Measurements from ENCODE around the gene GRWD1.

Gene GRWD1

GRCh38 chr19:48469289-48469881 lies 23.6 kb downstream of the GRWD1 start, which contains the start of gene CYTH2:
TSS of gene CYTH2 (plus strand) at chr19:48469369. CDS start at chr19:48469508, 139 bp downstream.
- Histone ChIP-seq H3K9me3 (ENCODE audit: low read length) (no peaks in the 10 kb centered on the region), H3K9me2 (ENCODE audit: low read depth, low read length) (no peaks in the 10 kb centered on the region), H3K4me3 (ENCODE audit: low read depth, low read length, poor library complexity, severe bottlenecking) (peak within 1 kb of the TSS; percentile 80), H3K4me1 (ENCODE audit: insufficient read depth, low read length, severe bottlenecking) (peaks cover 12% of the 10 kb centered on the region), H4K20me1 (ENCODE audit: insufficient read depth, low read length) (no peaks in the 10 kb centered on the region), H3K4me2 (ENCODE audit: low read length) (peak within 1 kb of the TSS; percentile 66), H3K79me2 (ENCODE audit: insufficient read depth, low read length) (no peaks in the 10 kb centered on the region), H3K9ac (ENCODE audit: low read length) (peak within 1 kb of the TSS; percentile 84), H3F3A (ENCODE audit: insufficient read depth, low read length) (no peaks in the 10 kb centered on the region), H2AFZ (ENCODE audit: low read length) (no peak within 1 kb of the TSS; the same call in 1 of the 2 replicates), H3K27ac (ENCODE audit: low read depth, low read length, poor library complexity, severe bottlenecking) (peak within 1 kb of the TSS; percentile 66), H3K36me3 (ENCODE audit: insufficient read depth, low read length) (peaks cover 32% of the 10 kb centered on the region; the same call in 1 of the 2 replicates), H3K27me3 (ENCODE audit: insufficient read depth, low read length) (no peaks in the 10 kb centered on the region)
- TF ChIP-seq CTCF (IDR thresholded peaks at IDR 0.05; ENCODE audit: low read length) (no peak), EZH2 (IDR thresholded peaks at IDR 0.05; ENCODE audit: borderline replicate concordance, low read length) (no peak)

GRCh38 chr19:48469934-48470680 lies 24.3 kb downstream of the GRWD1 start:
- Histone ChIP-seq H3K4me3 (ENCODE audit: low read depth, low read length, poor library complexity, severe bottlenecking) (peak overlapping the region; percentile 80), H3K27me3 (ENCODE audit: insufficient read depth, low read length) (no peaks in the 10 kb centered on the region), H3K4me1 (ENCODE audit: insufficient read depth, low read length, severe bottlenecking) (peaks cover 12% of the 10 kb centered on the region), H2AFZ (ENCODE audit: low read length) (no peak overlapping the region), H3K36me3 (ENCODE audit: insufficient read depth, low read length) (peaks cover 39% of the 10 kb centered on the region), H3F3A (ENCODE audit: insufficient read depth, low read length) (no peaks in the 10 kb centered on the region), H3K79me2 (ENCODE audit: insufficient read depth, low read length) (no peaks in the 10 kb centered on the region), H3K9me2 (ENCODE audit: low read depth, low read length) (no peaks in the 10 kb centered on the region), H3K27ac (ENCODE audit: low read depth, low read length, poor library complexity, severe bottlenecking) (peak overlapping the region; percentile 29), H3K4me2 (ENCODE audit: low read length) (peak overlapping the region; percentile 58), H3K9ac (ENCODE audit: low read length) (peak overlapping the region; percentile 84), H4K20me1 (ENCODE audit: insufficient read depth, low read length) (no peaks in the 10 kb centered on the region), H3K9me3 (ENCODE audit: low read length) (no peaks in the 10 kb centered on the region)
- no peak for TF ChIP-seq CTCF (IDR thresholded peaks at IDR 0.05; ENCODE audit: low read length)
- no peak for TF ChIP-seq EZH2 (IDR thresholded peaks at IDR 0.05; ENCODE audit: borderline replicate concordance, low read length)

- no peaks in the 10 kb centered on the region for H3K9me3 ChIP-seq (ENCODE audit: low read length)
- H3K79me2 ChIP-seq (ENCODE audit: insufficient read depth, low read length): no peaks in the 10 kb centered on the region
- H3K9me2 ChIP-seq (ENCODE audit: low read depth, low read length): no peaks in the 10 kb centered on the region
- no peak overlapping the region for H3K27ac ChIP-seq (ENCODE audit: low read depth, low read length, poor library complexity, severe bottlenecking)
- TF ChIP-seq EZH2 (IDR thresholded peaks at IDR 0.05; ENCODE audit: borderline replicate concordance, low read length): no peak
- TF ChIP-seq CTCF (IDR thresholded peaks at IDR 0.05; ENCODE audit: low read length): no peak
- H3K27me3 ChIP-seq (ENCODE audit: insufficient read depth, low read length): no peaks in the 10 kb centered on the region
- peaks cover 12% of the 10 kb centered on the region for H3K4me1 ChIP-seq (ENCODE audit: insufficient read depth, low read length, severe bottlenecking)
- H3K4me2 ChIP-seq (ENCODE audit: low read length): no peak overlapping the region
- no peaks in the 10 kb centered on the region for H3F3A ChIP-seq (ENCODE audit: insufficient read depth, low read length)
- H4K20me1 ChIP-seq (ENCODE audit: insufficient read depth, low read length): no peaks in the 10 kb centered on the region
- no peak overlapping the region for H3K4me3 ChIP-seq (ENCODE audit: low read depth, low read length, poor library complexity, severe bottlenecking)
- no peak overlapping the region for H2AFZ ChIP-seq (ENCODE audit: low read length)
- H3K36me3 ChIP-seq (ENCODE audit: insufficient read depth, low read length): peaks cover 47% of the 10 kb centered on the region
- H3K9ac ChIP-seq (ENCODE audit: low read length): no peak overlapping the region
Observed at GRCh38 chr19:48470856-48471255, 25.1 kb downstream of the GRWD1 start.
